ENCODE results near the gene TOM1L1. TPM values are rescaled to one million over a fixed set of nuclear protein-coding genes. Genes with fewer than 3 reads are reported as not detected.

TOM1L1 gene
- polyA plus RNA-seq, 1 experiment = 37.8 TPM

DNA sequence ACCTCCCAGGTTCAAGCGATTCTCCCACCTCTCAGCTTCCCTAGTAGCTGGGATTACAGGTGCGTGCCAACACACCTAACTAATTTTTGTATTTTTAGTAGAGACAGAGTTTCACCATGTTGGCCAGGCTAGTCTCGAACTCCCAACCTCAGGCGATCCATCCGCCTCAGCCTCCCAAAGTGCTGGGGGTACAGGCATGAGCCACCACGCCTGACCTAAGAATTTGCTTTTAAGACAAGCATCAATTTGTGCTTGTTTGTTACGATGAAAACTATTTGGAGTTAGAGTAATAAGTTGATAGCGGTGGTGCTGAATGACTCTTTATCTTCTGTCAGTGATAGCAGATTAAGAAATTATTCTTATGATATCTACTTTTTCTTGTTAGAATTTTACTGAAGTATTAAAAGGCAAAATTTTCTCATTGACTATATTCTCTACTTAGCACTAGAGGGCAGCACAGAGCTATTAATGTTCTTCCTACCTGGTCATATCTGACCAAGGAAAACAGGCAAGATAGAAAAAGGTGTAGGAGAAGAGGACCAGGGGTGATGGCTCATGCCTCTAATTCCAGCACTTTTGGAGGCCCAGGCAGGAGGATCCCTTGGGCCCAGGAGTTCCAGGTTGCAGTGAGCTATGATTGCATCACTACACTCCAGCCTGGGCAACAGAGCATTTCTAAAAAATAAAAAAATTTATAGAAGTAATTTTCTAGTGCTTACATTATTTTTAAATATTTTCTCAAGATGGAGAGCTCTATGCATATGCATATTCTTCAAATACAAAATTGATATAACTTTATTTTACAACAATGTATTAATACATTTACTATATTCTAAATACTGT, 92.4 kb downstream of the TOM1L1 start:
- POLR2A ChIA-PET = no interaction called here

GRCh38 chr17:54996441-54996840, 95.8 kb downstream of the TOM1L1 start:
- H3K27me3 ChIP-seq (ENCODE audit: control insufficient read depth, insufficient read depth, low read length) = no peaks in the 10 kb centered on the region
- ChIA-PET CTCF (interaction anchor here (1.0 kb wide), 1 partner anchor 518 kb away, joined by 3 read pairs; no protein-coding TSS in a partner anchor), POLR2A (no interaction called here)
- H3K9me3 ChIP-seq (ENCODE audit: control insufficient read depth, insufficient read depth, low read length) = no peaks in the 10 kb centered on the region
- H3K4me3 ChIP-seq (ENCODE audit: low read depth, low read length) = no peak overlapping the region
- H3K27ac ChIP-seq (ENCODE audit: low read depth, low read length) = no peak overlapping the region
- DNase-seq (ENCODE audit: low read depth, low spot score) = no peak
- TF ChIP-seq, protein P1, sequence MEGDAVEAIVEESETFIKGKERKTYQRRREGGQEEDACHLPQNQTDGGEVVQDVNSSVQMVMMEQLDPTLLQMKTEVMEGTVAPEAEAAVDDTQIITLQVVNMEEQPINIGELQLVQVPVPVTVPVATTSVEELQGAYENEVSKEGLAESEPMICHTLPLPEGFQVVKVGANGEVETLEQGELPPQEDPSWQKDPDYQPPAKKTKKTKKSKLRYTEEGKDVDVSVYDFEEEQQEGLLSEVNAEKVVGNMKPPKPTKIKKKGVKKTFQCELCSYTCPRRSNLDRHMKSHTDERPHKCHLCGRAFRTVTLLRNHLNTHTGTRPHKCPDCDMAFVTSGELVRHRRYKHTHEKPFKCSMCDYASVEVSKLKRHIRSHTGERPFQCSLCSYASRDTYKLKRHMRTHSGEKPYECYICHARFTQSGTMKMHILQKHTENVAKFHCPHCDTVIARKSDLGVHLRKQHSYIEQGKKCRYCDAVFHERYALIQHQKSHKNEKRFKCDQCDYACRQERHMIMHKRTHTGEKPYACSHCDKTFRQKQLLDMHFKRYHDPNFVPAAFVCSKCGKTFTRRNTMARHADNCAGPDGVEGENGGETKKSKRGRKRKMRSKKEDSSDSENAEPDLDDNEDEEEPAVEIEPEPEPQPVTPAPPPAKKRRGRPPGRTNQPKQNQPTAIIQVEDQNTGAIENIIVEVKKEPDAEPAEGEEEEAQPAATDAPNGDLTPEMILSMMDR (IDR thresholded peaks at IDR 0.05; ENCODE audit: low read depth, low read length) = no peak

More for the DNA sequence above, 92.4 kb downstream of the TOM1L1 start:
- no peak overlapping the region for H3K4me3 ChIP-seq (ENCODE audit: low read depth, low read length)
- no peaks in the 10 kb centered on the region for H3K9me3 ChIP-seq (ENCODE audit: control insufficient read depth, insufficient read depth, low read length)
- TF ChIP-seq, protein P1 (IDR thresholded peaks at IDR 0.05; ENCODE audit: low read depth, low read length) = peak; percentile 65
- DNase-seq (ENCODE audit: low read depth, low spot score) = no peak
- no peaks in the 10 kb centered on the region for H3K27me3 ChIP-seq (ENCODE audit: control insufficient read depth, insufficient read depth, low read length)
- CTCF ChIA-PET = interaction anchor here (0.6 to 5.3 kb wide), 51 partner anchors 8 to 534 kb away, joined by 3 to 89 read pairs (median 5); partner anchors contain the start of genes SMIM36 and STXBP4
- no peak overlapping the region for H3K27ac ChIP-seq (ENCODE audit: low read depth, low read length)

GRCh38 chr17:55002458-55002857, 101.8 kb downstream of the TOM1L1 start:
- Histone ChIP-seq H3K27ac (ENCODE audit: low read depth, low read length) (no peak overlapping the region), H3K9me3 (ENCODE audit: control insufficient read depth, insufficient read depth, low read length) (no peaks in the 10 kb centered on the region), H3K4me3 (ENCODE audit: low read depth, low read length) (no peak overlapping the region), H3K27me3 (ENCODE audit: control insufficient read depth, insufficient read depth, low read length) (no peaks in the 10 kb centered on the region)
- TF ChIP-seq, protein P1 (IDR thresholded peaks at IDR 0.05; ENCODE audit: low read depth, low read length) = no peak
- CTCF ChIA-PET = interaction anchor here (1.0 to 3.5 kb wide), 3 partner anchors 10 to 524 kb away, joined by 3 to 35 read pairs (median 4); no protein-coding TSS in a partner anchor
- POLR2A ChIA-PET = no interaction called here
- no peak for DNase-seq (ENCODE audit: low read depth, low spot score)

DNA sequence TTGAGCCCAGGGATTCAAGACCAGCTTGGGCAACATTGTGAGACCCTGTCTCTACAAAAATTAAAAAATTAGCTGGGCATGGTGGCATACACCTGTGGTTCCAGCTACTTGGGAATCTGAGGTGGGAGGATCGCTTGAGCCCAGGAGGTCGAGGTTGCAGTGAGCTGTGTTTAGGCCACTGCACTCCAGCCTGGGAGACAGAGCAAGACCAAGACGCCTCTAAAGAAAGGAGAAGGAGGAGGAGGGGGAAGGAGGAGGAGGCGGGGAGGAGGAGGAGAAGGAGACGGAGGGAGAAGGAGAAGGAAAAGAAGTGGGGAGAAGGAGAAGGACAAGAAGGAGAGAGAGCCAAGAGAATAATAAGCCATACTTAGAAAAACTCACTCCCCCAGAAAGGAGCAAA, 103.8 kb downstream of the TOM1L1 start:
- no peaks in the 10 kb centered on the region for H3K27me3 ChIP-seq (ENCODE audit: control insufficient read depth, insufficient read depth, low read length)
- POLR2A ChIA-PET = no interaction called here
- no peak overlapping the region for H3K4me3 ChIP-seq (ENCODE audit: low read depth, low read length)
- CTCF ChIA-PET = interaction anchor here (1.3 to 4.6 kb wide), 3 partner anchors 12 to 344 kb away, joined by 5 to 57 read pairs (median 35); no protein-coding TSS in a partner anchor
- H3K9me3 ChIP-seq (ENCODE audit: control insufficient read depth, insufficient read depth, low read length) = no peaks in the 10 kb centered on the region
- no peak for DNase-seq (ENCODE audit: low read depth, low spot score)
- no peak overlapping the region for H3K27ac ChIP-seq (ENCODE audit: low read depth, low read length)
- TF ChIP-seq, protein P1 (IDR thresholded peaks at IDR 0.05; ENCODE audit: low read depth, low read length) = no peak

DNA sequence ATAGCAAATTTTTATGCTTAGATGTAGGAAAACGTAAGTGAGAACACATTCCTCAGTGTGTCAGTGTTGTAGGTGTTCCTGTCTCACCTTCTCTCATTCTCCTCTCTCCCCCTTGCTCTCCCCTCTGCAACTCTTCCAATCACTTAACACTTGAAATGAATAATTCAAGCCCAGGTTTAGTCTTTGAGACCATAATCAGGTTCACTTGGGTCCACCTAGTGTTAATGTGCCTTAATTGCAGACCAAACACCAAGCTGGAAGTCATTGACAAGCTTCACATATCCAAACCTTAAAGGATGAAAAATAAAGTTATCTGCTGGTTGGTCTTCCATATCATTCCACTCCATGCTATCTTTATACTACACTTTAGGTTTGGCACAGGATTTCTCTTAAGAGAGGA, 104.9 kb downstream of the TOM1L1 start:
- CTCF ChIA-PET = interaction anchor here (0.6 to 4.6 kb wide), 8 partner anchors 13 to 343 kb away, joined by 3 to 57 read pairs (median 4); no protein-coding TSS in a partner anchor

More for the DNA sequence above, 104.9 kb downstream of the TOM1L1 start:
- TF ChIP-seq, protein P1 (IDR thresholded peaks at IDR 0.05; ENCODE audit: low read depth, low read length) = peak; percentile 41
- Histone ChIP-seq H3K27me3 (ENCODE audit: control insufficient read depth, insufficient read depth, low read length) (no peaks in the 10 kb centered on the region), H3K27ac (ENCODE audit: low read depth, low read length) (no peak overlapping the region), H3K4me3 (ENCODE audit: low read depth, low read length) (no peak overlapping the region), H3K9me3 (ENCODE audit: control insufficient read depth, insufficient read depth, low read length) (no peaks in the 10 kb centered on the region)
- POLR2A ChIA-PET = no interaction called here
- no peak for DNase-seq (ENCODE audit: low read depth, low spot score)
